Right forelimb (tissue), 1 donor: Measurements from ENCODE around the gene NCOA1.
"Not testable (repeated sequence)": the region's sequence is repeated elsewhere in the genome, so short reads cannot be mapped to it uniquely, and the experiment has no call there.

Experiments used
- DNase-seq: peaks from one replicate; pipeline ENCODE4 v3.0.0-alpha.2; 2018

NCOA1 gene

DNA sequence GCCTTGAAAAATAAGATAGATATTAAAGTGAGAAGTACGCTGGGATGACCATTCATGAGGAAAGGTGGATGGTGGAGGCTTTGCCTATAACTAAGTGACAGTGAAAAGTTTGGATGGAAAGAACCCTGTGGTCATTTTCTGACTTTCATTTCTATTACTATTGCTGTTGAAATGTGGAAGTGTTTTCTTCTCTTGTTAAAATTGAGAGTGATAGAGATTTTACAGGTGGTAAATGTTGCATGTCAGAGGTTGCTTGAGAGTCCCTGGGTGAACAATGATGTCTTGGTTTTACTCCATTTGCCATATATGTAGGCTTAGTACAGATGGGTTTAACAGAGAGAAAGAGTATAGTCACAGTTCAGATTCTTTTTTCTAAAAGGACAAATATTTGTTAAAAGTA is 18.4 kb downstream of the NCOA1 start:
- no peak for DNase-seq

- no peak for DNase-seq
These were observed 18.8 kb downstream of the NCOA1 start for GRCh38 chr2:24509840-24510239.

- DNase-seq = no peak
These were observed 19.7 kb downstream of the NCOA1 start for GRCh38 chr2:24510771-24511170.

GRCh38 chr2:24511198-24511597 is 20.1 kb downstream of the NCOA1 start:
- DNase-seq = no peak

- no peak for DNase-seq
These were observed 20.8 kb downstream of the NCOA1 start for GRCh38 chr2:24511894-24512293.

- no peak for DNase-seq
These were observed 21.4 kb downstream of the NCOA1 start for GRCh38 chr2:24512404-24512803.

DNA sequence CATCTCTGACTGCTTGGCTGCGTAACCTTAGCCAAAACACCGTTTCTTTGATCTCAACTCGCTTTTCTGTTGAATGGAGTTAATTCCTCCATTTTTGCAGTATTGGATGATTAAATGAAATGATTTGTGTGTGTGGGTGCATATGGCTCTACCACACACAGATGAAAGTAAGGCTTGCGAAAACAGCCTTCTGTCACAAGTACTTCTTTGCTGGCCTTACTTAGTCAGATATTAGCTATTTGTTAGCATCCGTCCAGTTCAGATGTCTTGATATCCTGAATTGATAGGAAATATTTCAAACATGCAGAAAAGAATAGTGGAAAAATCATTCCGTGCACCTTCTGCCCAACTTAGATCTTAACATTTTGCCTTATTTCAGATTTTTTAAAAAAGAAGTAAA is 21.8 kb downstream of the NCOA1 start:
- no peak for DNase-seq

DNA sequence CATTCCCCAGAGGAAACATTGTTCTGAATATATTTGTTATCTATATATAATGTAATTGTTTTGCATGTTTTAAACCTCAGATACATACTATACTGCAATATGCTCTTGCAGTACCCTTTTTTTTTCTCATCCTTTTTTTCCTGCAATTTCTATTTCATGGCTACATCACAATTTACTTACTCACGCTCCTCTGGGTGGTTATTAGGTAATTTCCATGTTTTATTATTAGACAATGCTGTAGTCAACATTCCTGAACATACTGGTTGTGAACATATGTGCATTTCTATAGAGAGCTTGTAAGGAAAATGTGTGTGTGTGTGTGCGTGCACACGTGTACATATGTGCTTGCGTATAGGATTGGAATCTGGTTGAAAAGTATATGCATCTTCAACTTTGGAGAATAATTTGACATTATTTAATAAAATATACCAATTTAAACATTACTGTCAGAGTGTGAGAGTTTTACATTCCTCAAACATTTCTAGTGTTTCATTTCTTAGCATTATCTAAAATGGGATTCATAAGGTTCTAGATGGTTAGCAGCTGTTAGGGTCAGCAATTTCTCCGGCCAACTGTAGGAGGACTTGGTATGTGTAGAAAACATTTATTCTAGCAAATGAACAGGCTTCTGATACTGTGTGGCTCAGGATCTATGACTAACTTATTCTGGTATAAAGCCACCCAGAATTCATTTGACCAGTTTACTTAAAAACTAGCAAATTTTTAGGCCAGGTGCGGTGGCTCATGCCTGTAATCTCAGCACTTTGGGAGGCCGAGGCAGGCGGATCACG is 22.4 kb downstream of the NCOA1 start:
- DNase-seq = no peak

DNA sequence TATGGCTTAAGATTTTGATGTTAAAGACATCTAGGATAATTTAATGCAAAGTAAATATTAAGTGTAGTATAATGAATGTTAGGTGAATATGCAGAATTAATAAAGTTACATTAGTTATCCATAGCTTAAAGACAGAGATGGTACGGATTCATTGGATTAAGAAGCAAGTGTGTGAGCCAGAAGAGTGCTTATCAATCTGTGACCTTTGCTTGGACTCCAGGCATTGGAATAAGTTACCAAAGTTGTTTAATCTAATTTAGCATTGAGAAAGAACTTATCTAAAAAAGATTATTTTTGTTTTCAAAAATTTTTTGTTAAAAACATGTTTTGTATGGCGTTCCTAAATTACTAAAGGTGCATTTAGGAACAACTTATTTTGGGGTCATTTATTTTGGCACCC is 23.8 kb downstream of the NCOA1 start:
- no peak for DNase-seq

GRCh38 chr2:24515335-24515734 is 24.3 kb downstream of the NCOA1 start:
- DNase-seq = no peak

DNA sequence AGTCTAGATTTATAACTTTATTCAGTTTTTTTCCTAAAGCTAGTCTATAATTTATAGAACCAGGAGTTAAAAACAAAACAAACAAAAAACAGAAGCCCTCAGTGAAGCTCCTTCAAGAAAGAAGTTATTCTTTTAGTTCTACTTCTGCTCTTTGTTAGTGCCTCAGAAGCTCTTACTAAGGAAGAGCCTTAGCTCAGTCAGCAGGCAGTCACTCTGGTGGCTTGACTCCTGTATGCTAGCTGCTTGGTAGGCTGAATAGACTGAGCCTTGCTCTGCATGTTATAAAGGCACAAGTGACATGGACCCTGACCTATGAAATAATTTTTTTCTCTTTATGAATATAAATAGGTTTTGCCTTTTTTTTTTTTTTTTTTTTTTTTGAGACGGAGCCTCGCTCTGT is 24.8 kb downstream of the NCOA1 start:
- no peak for DNase-seq

DNA sequence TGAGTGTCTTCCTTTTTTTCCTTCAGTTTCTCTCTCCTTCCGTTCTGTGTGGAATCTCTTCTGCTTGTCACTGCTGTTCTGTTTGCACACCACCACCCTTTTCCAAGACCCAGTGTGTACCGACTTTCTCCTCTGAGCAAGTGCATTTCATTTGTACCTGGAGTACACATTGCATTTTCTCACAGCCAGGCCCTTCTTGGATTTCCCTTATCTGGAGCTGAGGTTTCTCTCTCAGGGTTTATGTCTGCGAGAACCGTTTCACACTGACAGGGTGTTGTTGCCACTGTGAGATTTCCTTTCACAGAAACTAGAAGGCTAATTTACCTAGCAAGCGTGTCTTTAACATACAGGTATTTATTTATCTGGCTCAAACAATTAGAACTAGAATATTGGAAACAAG is 26.2 kb downstream of the NCOA1 start:
- no peak for DNase-seq

- DNase-seq = no peak
These were observed 29.1 kb downstream of the NCOA1 start for GRCh38 chr2:24520175-24520574.

DNA sequence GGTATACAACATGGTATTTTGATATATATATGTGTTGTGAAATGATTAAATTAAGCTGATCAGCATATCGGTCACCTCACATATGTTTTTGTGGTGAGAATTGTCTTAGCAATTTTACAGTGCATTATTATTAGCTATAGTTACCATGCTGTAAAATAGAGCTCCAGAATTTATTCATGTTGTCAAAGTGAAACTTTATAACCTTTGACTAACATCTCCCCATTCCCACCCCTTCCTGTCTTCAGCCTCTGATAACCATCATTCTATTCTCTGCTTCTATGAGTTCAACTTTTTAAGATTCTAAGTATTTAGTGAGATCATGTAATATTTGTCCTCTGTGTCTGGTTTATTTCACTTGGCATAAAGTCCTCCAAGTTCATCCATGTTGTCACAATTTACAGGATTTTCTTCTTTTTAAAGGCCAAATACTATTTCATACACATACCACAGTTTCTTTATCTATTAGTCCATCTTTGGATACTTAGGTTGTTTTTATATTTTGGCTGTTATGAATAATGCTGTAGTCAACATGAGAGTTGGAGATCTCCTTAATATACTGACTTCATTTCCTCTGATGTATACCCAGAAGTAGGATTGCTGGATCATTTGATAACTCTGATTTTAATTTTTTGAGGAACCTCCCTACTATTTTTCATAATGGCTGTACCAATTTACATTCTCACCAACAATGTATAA is 30.3 kb downstream of the NCOA1 start:
- no peak for DNase-seq

DNA sequence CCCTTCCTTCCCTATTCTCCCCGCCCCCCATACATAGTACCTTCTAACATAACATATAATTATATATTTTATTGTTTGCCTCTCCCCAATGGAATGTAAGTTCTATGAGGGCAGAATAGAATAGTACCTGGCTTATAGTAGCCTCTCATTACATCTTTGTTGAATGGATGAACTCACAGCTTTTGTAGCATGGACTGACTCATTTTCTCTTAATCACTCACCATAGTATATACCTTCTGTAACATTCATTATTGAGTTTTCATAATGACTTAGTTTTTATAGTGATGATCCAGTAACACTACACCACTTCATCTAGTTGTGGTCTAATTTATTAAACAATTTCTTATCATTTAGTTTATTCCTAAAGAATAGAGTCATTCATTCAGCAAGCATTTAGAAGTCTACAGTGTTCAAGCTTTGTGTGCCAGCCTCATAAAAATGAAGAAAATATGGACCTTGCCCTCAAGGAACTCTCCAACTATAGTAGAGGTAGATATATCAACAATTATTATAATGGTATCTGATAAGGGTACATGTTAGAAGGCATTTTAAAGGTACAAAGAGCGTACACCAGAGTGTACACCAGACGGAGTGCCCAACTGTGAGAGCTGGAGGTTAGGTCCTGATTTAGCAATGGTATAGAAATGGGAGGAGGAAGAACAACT is 31.1 kb downstream of the NCOA1 start:
- no peak for DNase-seq

GRCh38 chr2:24527536-24527935 is 36.5 kb downstream of the NCOA1 start:
- no peak for DNase-seq

- DNase-seq = no peak
These were observed 39.7 kb downstream of the NCOA1 start for GRCh38 chr2:24530796-24531195.

- DNase-seq = not testable (repeated sequence)
These were observed 40.6 kb downstream of the NCOA1 start for GRCh38 chr2:24531610-24532009.

DNA sequence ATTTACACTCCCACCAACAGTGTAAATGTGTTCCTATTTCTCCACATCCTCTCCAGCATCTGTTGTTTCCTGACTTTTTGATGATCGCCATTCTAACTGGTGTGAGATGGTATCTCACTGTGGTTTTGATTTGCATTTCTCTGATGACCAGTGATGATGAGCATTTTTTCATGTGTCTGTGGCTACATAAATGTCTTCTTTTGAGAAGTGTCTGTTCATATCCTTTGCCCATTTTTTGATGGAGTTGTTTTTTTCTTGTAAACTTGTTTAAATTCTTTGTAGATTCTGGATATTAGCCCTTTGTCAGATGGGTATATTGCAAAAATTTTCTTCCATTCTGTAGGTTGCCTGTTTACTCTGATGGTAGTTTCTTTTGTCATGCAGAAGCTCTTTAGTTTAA is 41.0 kb downstream of the NCOA1 start:
- DNase-seq = not testable (repeated sequence)

DNA sequence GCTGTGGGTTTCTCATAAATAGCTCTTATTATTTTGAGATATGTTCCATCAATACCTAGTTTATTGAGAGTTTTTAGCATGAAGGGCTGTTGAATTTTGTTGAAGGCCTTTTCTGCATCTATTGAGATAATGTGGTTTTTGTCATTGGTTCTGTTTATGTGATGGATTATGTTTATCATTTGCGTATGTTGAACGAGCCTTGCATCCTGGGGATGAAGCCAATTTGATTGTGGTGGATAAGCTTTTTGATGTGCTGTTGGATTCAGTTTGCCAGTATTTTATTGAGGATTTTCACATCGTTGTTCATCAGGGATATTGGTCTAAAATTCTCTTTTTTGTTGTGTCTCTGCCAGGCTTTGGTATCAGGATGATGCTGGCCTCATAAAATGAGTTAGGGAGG is 42.5 kb downstream of the NCOA1 start:
- DNase-seq = not testable (repeated sequence)

GRCh38 chr2:24538720-24539119 is 47.7 kb downstream of the NCOA1 start:
- DNase-seq = no peak

- no peak for DNase-seq
These were observed 48.2 kb downstream of the NCOA1 start for GRCh38 chr2:24539258-24539657.

GRCh38 chr2:24540011-24540477 is 49.0 kb downstream of the NCOA1 start:
- no peak for DNase-seq

DNA sequence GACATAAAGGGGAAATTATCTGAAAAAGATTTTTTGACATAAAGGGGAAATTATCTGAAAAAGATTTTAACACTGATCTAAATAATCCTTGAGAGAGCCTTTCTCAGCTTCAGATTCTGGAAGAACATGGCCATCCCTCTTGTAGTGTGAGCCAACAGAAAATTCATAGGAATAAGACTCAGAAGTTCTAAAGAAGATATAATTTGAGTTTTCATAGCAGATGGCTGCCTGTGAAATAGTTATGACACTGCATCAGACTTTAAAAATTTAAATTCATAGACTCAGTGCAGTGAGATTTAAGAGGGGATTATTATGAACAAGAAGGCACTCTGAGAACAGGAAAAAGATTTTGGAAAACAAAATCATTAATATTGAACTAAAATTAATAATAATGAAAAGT is 50.6 kb downstream of the NCOA1 start:
- no peak for DNase-seq
